GM12874 (cell line): ENCODE results near the gene PCBD2.

Experiments used
- CTCF ChIP-seq: IDR thresholded peaks from 2 replicates; pipeline ENCODE4 v1.5.1; 2011; ENCODE audit warnings: low read depth, mild to moderate bottlenecking, control low read depth, low read length, moderate library complexity; ENCODE audit not compliant: insufficient read depth

Gene PCBD2

GRCh38 chr5:134957920-134958608 lies 53.1 kb downstream of the PCBD2 start:
- TF ChIP-seq CTCF: no peak

DNA sequence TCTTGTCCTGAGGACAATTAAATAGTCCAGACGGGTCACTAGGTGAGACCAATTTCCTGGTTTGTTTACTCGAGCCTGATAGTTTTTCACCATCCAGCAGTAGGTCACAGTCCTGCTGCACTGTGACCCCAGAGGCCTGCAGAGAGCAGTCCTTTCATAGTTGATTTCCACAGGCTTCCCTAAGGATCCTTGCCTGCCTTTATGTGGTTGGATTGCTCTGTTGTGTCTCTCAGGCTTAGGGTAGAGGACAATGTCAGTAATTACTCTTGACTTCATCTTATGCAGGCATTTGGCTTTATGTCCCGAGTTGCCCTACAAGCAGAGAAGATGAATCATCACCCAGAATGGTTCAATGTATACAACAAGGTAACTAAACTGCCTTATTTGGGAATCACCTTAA lies 53.8 kb downstream of the PCBD2 start:
- TF ChIP-seq CTCF: no peak

DNA sequence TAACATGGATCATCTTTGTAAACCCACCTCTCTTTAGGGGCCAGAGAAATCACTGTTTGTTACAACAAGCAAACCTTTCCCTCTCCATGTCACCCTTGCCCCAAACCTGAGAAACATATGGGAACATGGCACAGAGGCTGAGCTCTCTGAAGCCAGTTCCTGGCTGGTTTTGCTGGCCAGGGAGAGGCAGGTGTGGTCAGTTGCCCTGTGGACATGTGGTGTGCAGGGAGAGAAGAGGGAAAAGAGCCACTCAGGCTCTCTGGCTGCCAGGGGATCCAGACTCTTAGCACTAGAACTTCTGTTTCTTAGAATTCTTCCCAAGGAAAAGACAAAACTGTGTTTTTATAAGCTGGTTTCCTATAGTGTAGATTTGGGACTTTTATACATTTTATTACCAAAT lies 58.2 kb downstream of the PCBD2 start:
- no peak for TF ChIP-seq CTCF

GRCh38 chr5:134964359-134965270 lies 59.7 kb downstream of the PCBD2 start:
- TF ChIP-seq CTCF: no peak

GRCh38 chr5:134965271-134965825 lies 60.4 kb downstream of the PCBD2 start:
- no peak for TF ChIP-seq CTCF

DNA sequence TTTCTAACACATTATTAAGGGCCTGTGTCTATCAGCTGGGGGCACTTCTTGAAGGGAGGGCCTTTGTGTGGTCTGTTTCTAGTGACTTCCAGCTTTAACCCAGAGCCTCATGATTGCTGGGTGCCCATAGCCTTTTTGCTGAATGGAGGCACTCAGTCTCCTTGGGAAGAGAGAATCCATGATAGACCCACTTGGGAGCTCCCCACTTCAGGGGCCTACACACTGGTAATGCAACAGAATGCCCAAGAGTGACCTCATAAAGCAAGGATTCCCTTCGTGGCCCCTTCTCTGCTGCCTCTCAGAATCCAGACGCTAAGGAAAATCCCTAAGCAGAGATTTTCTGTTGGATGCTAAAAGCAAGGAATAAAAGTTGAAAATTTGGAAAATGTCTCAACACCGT lies 62.7 kb downstream of the PCBD2 start, which contains the start of gene CATSPER3:
Gene CATSPER3 (plus strand): TSS at position 301 of the 400 bp plus-strand sequence. CDS start 85 bp downstream, at position 386.
- no peak for TF ChIP-seq CTCF

GRCh38 chr5:134968055-134968454 lies 63.1 kb downstream of the PCBD2 start:
- TF ChIP-seq CTCF: no peak
